ENCODE results near the gene HERC5.

Gene HERC5

DNA sequence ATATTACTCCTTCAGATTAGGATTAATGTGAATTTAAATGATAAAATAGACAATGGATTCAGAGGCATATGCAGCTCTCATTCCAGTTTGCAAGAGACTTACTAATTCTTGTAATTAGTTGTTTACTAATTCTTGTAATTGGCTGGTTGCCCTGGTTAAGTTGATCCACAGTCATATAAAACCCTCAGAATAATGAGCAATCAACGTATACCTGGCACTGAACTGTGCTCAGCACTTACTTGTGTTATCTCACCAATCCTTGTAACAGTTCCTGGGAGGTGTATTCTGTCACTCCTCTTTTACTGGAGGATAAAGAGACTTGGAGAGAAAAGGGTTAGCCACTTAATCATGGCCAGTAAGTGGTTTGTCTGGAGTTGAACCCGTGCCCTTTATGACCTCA, 10.5 kb downstream of the HERC5 start:
- H3K27ac ChIP-seq: no peak overlapping the region
- TF ChIP-seq, protein P1, sequence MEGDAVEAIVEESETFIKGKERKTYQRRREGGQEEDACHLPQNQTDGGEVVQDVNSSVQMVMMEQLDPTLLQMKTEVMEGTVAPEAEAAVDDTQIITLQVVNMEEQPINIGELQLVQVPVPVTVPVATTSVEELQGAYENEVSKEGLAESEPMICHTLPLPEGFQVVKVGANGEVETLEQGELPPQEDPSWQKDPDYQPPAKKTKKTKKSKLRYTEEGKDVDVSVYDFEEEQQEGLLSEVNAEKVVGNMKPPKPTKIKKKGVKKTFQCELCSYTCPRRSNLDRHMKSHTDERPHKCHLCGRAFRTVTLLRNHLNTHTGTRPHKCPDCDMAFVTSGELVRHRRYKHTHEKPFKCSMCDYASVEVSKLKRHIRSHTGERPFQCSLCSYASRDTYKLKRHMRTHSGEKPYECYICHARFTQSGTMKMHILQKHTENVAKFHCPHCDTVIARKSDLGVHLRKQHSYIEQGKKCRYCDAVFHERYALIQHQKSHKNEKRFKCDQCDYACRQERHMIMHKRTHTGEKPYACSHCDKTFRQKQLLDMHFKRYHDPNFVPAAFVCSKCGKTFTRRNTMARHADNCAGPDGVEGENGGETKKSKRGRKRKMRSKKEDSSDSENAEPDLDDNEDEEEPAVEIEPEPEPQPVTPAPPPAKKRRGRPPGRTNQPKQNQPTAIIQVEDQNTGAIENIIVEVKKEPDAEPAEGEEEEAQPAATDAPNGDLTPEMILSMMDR (conservative IDR thresholded peaks at IDR 0.05): no peak

DNA sequence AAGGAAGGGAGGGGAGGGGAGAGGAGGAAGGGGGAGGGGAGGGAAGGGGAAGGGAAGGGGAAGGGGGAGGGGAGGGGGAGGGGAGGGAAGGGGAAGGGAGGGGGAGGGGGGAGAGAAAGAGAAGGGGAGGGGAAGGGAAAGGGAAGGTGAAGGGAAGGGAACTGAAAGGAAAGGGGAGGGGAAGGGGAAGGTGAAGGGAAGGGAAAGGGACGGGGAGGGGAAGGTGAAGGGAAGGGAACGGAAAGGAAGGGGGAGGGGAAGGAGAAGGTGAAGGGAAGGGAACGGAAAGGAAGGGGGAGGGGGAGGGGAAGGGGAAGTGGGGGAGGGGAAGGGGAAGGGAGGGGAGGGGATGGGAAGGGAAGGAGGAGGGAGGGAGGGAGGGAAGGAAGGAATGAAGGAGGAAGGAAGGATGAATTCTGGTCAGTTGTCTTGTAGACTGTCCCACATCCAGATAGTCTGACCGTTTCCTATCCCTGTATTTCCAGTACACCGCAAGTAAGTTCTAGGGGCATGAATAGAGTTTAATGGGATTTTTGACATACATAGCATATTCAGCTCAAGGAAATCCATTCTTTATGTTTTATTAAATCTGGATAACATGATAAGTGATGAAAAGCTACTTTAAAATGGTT, 20.4 kb downstream of the HERC5 start:
- TF ChIP-seq, protein P1 (conservative IDR thresholded peaks at IDR 0.05): no peak
- H3K27ac ChIP-seq: no peak overlapping the region

DNA sequence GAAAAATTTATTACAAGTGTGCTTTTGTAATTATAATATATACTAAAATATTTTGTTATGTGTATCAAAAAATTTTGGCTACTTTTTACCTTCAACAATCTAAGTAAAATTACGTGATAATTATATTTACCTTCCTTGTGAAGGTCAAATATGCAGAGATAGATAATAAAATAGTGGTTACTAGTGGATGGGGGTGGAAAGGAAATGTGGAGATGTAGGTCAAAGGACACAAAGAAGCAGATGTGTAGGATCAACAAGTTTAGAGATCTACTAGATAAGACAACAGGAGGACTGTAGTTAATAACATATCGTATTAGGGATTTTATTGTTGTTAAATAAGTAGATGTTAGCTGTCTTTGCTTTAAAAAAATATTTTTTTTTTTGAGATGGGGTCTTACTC, 21.3 kb downstream of the HERC5 start:
- H3K27ac ChIP-seq: no peak overlapping the region

DNA sequence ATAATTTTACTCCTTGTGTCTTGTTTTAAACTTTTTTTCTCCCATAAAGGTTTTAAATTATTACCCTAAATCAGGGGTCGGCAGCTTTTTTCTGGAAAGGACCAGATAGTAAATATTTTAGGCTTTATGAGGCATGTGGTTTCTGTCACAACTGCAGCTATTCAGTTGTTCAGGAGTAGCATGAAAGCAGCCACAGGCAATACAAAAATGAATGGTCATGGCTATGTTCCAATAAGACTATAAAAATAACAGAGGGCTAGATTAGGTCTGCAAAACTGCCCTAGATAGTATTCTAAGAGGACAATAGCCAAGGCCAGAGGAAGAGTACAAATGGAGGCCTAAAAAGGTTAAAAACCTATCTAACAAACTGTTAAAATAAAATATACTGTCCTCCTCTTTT, 24.6 kb downstream of the HERC5 start:
- H3K27ac ChIP-seq: no peak overlapping the region
- TF ChIP-seq, protein P1 (conservative IDR thresholded peaks at IDR 0.05): no peak

More for the DNA sequence above, 21.3 kb downstream of the HERC5 start:
- TF ChIP-seq, protein P1 (conservative IDR thresholded peaks at IDR 0.05): no peak

DNA sequence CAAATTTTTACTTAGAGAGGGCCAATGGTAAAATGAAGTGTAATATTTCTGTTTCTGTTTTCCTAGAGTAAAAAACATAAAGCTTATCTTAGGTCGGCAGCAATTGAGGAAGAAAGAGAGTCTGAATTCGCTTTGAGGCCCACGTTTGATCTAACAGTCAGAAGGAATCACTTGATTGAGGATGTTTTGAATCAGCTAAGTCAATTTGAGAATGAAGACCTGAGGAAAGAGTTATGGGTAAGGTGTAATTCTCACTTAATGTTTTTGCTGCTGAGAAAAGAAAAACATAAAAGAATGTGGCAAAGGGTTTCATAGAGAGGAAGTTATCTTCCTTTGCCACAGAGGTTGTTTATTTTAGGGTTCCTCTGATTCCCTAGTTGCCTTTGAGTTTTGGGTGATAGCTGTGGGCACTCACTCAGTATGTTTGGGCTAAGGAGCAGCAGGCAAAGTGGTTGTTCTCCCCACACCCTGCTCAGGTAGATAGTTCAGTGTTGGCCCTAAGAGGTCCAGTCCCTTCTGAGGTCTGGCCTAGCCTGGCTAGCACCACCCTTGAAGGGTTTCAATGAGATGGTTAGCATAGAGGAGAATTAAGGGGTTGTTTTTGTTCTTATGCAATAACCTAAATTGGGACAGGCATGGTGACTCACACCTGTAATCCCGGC, 32.3 kb downstream of the HERC5 start:
- no peak overlapping the region for H3K27ac ChIP-seq
- TF ChIP-seq, protein P1 (conservative IDR thresholded peaks at IDR 0.05): no peak

DNA sequence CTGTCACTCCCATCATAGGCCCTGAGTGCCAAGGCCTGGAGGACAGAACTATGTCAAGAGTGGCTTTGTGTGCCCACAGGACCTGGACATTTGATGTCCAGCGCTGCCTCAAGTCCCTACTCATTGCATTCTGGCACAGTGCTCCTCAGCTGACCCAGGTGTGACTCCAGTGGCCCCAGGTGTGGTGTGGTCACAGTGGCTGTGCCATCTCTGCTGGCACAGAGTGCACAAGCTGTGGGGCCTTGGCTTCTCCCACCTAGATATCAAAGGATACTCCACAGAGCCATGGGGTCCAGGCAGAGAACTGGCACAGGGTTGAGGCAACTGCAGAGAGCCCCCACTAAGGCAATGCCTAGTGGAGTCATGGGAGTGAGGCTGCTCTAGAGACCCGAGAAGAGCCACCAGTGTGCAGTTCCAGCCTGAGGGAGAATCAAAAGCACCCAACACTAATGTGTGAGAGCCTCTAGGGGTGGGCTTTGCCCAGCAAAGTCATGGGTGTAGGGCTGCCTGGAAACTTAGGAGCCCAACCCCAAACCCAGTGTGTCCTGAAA, 41.0 kb downstream of the HERC5 start:
- no peak overlapping the region for H3K27ac ChIP-seq
- TF ChIP-seq, protein P1 (conservative IDR thresholded peaks at IDR 0.05): no peak

DNA sequence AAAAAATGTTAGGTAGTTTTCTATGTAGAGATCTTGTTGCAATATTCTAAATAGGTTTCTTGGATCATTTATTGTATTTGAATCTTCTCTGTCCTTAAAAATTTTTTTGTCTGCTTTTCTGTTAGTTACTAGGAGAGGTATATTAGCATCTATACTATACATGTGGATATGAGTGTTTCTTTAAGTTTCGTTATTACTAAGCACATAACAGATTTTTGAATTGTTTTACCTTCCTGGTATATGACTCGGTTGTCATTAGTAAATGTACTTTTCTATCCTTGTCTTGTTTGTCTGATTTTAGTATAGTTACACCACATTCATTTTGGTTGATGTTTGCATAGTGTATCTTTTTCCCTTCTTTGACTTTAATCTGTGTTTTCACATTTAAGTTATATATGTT, 46.4 kb downstream of the HERC5 start:
- H3K27ac ChIP-seq: no peak overlapping the region
- TF ChIP-seq, protein P1 (conservative IDR thresholded peaks at IDR 0.05): no peak
